ENCODE data around the gene NANOGP8. TPM values are rescaled to one million over a fixed set of nuclear protein-coding genes. Genes with fewer than 3 reads are reported as not detected.

Gene NANOGP8
- total and polyA plus RNA-seq, 9 of the 15 experiments (the other 6 are each of a cell fraction or from before 2014, with no cell fraction given): not detected

DNA sequence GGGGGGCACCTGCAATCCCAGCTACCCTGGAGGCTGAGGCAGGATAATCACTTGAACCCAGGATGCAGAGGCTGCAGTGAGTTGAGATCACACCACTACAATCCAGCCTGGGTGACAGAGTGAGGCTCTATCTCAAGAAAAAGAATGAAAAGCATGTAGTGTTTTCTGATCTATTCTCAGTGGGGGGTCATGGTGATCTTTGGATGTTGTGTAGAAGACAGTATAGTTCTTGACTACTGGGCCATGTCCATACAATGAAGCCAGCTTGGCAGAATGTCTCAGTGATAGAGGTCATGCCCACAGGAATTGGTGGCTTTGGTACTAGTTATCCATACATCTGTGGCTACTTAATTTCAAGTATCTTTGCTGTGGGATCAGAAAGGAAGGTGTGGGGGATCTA is 26.8 kb upstream of the NANOGP8 start:
- H3K4me1 ChIP-seq (replicated peaks in 1 of 2; ENCODE audit: control insufficient read depth in 2 of 2, insufficient read depth in 2 of 2, low read length in 2 of 2): no peaks in the 10 kb centered on the region
- H3K27ac ChIP-seq (ENCODE audit: extremely low read depth, low read depth, low read length): no peak overlapping the region
- no peaks in the 10 kb centered on the region for H3K9me3 ChIP-seq (replicated peaks; ENCODE audit: control insufficient read depth, insufficient read depth, low read depth, low read length)
- in situ Hi-C loops (cut with MboI): no loop called here
- no peak overlapping the region for H3K4me2 ChIP-seq (ENCODE audit: insufficient read depth, low read length)
- TF ChIP-seq MCM7 (IDR thresholded peaks at IDR 0.05) (no peak), FOXK1 (CRISPR knock-in tag; IDR thresholded peaks at IDR 0.05; ENCODE audit: borderline replicate concordance) (no peak)
- TF ChIP-seq, protein P1, sequence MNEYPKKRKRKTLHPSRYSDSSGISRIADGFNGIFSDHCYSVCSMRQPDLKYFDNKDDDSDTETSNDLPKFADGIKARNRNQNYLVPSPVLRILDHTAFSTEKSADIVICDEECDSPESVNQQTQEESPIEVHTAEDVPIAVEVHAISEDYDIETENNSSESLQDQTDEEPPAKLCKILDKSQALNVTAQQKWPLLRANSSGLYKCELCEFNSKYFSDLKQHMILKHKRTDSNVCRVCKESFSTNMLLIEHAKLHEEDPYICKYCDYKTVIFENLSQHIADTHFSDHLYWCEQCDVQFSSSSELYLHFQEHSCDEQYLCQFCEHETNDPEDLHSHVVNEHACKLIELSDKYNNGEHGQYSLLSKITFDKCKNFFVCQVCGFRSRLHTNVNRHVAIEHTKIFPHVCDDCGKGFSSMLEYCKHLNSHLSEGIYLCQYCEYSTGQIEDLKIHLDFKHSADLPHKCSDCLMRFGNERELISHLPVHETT (CRISPR knock-in tag; conservative IDR thresholded peaks at IDR 0.05 in 1 of 2, IDR thresholded peaks at IDR 0.05 in 1 of 2): no peak
- H3K9me1 ChIP-seq (ENCODE audit: control insufficient read depth, insufficient read depth, low read length): no peaks in the 10 kb centered on the region
- FAIRE-seq (no peak), ATAC-seq (no peak), DNase-seq (ENCODE audit: extremely low read depth in 1 of 4, low spot score in 3 of 4) (no peak)
- H3K27me3 ChIP-seq (ENCODE audit: control insufficient read depth in 2 of 2, insufficient read depth in 2 of 2, low read length in 2 of 2): no peaks in the 10 kb centered on the region
- no peaks in the 10 kb centered on the region for H3K36me3 ChIP-seq (ENCODE audit: control insufficient read depth, insufficient read depth, low read length)
- no peak overlapping the region for H3K4me3 ChIP-seq
- no peaks in the 10 kb centered on the region for H4K20me1 ChIP-seq (replicated peaks; ENCODE audit: control insufficient read depth, insufficient read depth, low read length)
- CTCF ChIA-PET (ENCODE audit: low intra/inter-chr PET ratio): no interaction called here
- H3K9ac ChIP-seq (ENCODE audit: insufficient read depth in 1 of 2, low read depth in 2 of 2, low read length in 2 of 2): no peak overlapping the region
- no peak overlapping the region for H2AFZ ChIP-seq (ENCODE audit: low read depth, low read length)
- BruUV-seq (replicated peaks): no TSS peak
- POLR2A ChIA-PET: interaction anchor here (0.6 kb wide), 1 partner anchor 266 kb away, joined by 3 read pairs; no protein-coding TSS in a partner anchor
- intact Hi-C loops (cut with micrococcal nuclease): no loop called here
- H3K79me2 ChIP-seq (ENCODE audit: control insufficient read depth, insufficient read depth, low read length): no peaks in the 10 kb centered on the region

DNA sequence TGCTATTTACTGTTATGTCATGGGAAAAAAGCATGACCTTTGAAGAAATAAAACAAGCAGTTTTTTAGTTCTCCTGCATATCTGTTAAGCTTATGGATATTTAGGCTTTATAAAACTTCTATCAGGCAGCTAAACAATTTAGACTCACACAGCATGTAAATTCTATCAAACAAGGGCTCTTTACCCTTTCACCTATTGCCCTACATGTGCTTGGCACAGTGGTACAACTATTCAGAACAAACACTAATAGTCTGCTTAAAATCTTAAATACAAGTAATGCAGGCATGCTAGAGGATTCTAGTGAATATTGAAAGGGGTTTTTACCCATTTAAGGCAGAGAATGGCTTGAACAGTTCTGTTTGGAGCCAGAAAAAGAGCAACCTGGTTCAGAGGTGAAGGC is 23.4 kb upstream of the NANOGP8 start:
- Histone ChIP-seq H3K4me1 (replicated peaks in 1 of 2; ENCODE audit: control insufficient read depth in 2 of 2, insufficient read depth in 2 of 2, low read length in 2 of 2) (no peaks in the 10 kb centered on the region), H3K79me2 (ENCODE audit: control insufficient read depth, insufficient read depth, low read length) (no peaks in the 10 kb centered on the region), H3K9me3 (replicated peaks; ENCODE audit: control insufficient read depth, insufficient read depth, low read depth, low read length) (no peaks in the 10 kb centered on the region), H3K27ac (ENCODE audit: extremely low read depth, low read depth, low read length) (no peak overlapping the region), H4K20me1 (replicated peaks; ENCODE audit: control insufficient read depth, insufficient read depth, low read length) (no peaks in the 10 kb centered on the region), H2AFZ (ENCODE audit: low read depth, low read length) (no peak overlapping the region), H3K4me2 (ENCODE audit: insufficient read depth, low read length) (no peak overlapping the region), H3K9me1 (ENCODE audit: control insufficient read depth, insufficient read depth, low read length) (no peaks in the 10 kb centered on the region), H3K27me3 (ENCODE audit: control insufficient read depth in 2 of 2, insufficient read depth in 2 of 2, low read length in 2 of 2) (no peaks in the 10 kb centered on the region), H3K9ac (ENCODE audit: insufficient read depth in 1 of 2, low read depth in 2 of 2, low read length in 2 of 2) (no peak overlapping the region), H3K36me3 (ENCODE audit: control insufficient read depth, insufficient read depth, low read length) (no peaks in the 10 kb centered on the region), H3K4me3 (no peak overlapping the region)
- DNase-seq (ENCODE audit: extremely low read depth in 1 of 4, low spot score in 3 of 4): no peak
- FAIRE-seq: no peak
- no peak for ATAC-seq
- BruUV-seq (replicated peaks): no TSS peak
- intact Hi-C loops (cut with micrococcal nuclease) (no loop called here), in situ Hi-C loops (cut with MboI) (no loop called here)
- POLR2A ChIA-PET: interaction anchor here (2.8 kb wide), 1 partner anchor 15 kb away, joined by 9 read pairs; no protein-coding TSS in a partner anchor
- CTCF ChIA-PET (ENCODE audit: low intra/inter-chr PET ratio): no interaction called here
- TF ChIP-seq ZNF184 (CRISPR knock-in tag; IDR thresholded peaks at IDR 0.05) (no peak), ZFPM2 (CRISPR knock-in tag; IDR thresholded peaks at IDR 0.05) (no peak), HNRNPK (IDR thresholded peaks at IDR 0.05; ENCODE audit: low read depth, low read length, poor library complexity, severe bottlenecking) (no peak), ZNF217 (CRISPR knock-in tag; IDR thresholded peaks at IDR 0.05) (no peak), NFYB (IDR thresholded peaks at IDR 0.05; ENCODE audit: extremely low read depth, insufficient read length) (no peak), EWSR1 (IDR thresholded peaks at IDR 0.05; ENCODE audit: borderline replicate concordance, low read depth, partially characterized antibody) (no peak), MEF2D (tag; conservative IDR thresholded peaks at IDR 0.05; ENCODE audit: low read depth) (no peak), FUS (optimal IDR thresholded peaks at IDR 0.05; ENCODE audit: low read depth, low read length) (no peak), KLF13 (tag; IDR thresholded peaks at IDR 0.05; ENCODE audit: borderline replicate concordance, low read depth) (no peak)
- TF ChIP-seq, protein P2, sequence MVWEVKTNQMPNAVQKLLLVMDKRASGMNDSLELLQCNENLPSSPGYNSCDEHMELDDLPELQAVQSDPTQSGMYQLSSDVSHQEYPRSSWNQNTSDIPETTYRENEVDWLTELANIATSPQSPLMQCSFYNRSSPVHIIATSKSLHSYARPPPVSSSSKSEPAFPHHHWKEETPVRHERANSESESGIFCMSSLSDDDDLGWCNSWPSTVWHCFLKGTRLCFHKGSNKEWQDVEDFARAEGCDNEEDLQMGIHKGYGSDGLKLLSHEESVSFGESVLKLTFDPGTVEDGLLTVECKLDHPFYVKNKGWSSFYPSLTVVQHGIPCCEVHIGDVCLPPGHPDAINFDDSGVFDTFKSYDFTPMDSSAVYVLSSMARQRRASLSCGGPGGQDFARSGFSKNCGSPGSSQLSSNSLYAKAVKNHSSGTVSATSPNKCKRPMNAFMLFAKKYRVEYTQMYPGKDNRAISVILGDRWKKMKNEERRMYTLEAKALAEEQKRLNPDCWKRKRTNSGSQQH (CRISPR knock-in tag; IDR thresholded peaks at IDR 0.05): no peak
